Neural cell (in vitro differentiated cells): ENCODE results near the gene WBP1. TPM values are rescaled to one million over a fixed set of nuclear protein-coding genes. Genes with fewer than 3 reads are reported as not detected.

Experiments used
- H2AFZ ChIP-seq: fragments of 200-600, 300-800 bp; sonication (generic), shearing (Covaris generic); 2 replicates; pipeline ENCODE4 v1.6.0; 2014; ENCODE audit warnings: low read depth, mild to moderate bottlenecking, antibody characterized with exemption, low read length, moderate library complexity
- H3F3A ChIP-seq: fragments of 200-600 bp; shearing (Covaris generic); 2 replicates; pipeline ENCODE4 v1.6.1; 2016; ENCODE audit warnings: mild to moderate bottlenecking, moderate library complexity, mixed read lengths, antibody characterized with exemption, low read length; ENCODE audit not compliant: insufficient read depth, poor library complexity, severe bottlenecking
- H3K27ac ChIP-seq: fragments of 200-600, 300-800 bp; sonication (generic), shearing (Covaris generic); 2 replicates; pipeline ENCODE4 v1.5.1; 2014; ENCODE audit warnings: mild to moderate bottlenecking, low read length, moderate library complexity
- H3K27me3 ChIP-seq: fragments of 300-800, 200-600 bp; sonication (generic), shearing (Covaris generic); 2 replicates; pipeline ENCODE4 v1.6.0; 2014; ENCODE audit warnings: mild to moderate bottlenecking, low read depth, low read length, moderate library complexity; ENCODE audit not compliant: insufficient read depth
- H3K36me3 ChIP-seq: fragments of 300-800, 200-600 bp; sonication (generic), shearing (Covaris generic); 2 replicates; pipeline ENCODE4 v1.5.1; 2014; ENCODE audit warnings: mild to moderate bottlenecking, antibody characterized with exemption, low read length, moderate library complexity; ENCODE audit not compliant: insufficient read depth
- H3K4me2 ChIP-seq: fragments of 300-800, 200-600 bp; sonication (generic), shearing (Covaris generic); 2 replicates; pipeline ENCODE4 v1.6.0; 2014; ENCODE audit warnings: mild to moderate bottlenecking, low read length
- H3K4me3 ChIP-seq: fragments of 300-800, 200-600 bp; sonication (generic), shearing (Covaris generic); 2 replicates; pipeline ENCODE4 v1.5.1; 2014; ENCODE audit warnings: mild to moderate bottlenecking, low read length, moderate library complexity
- H3K79me2 ChIP-seq: fragments of 200-600 bp; shearing (Covaris generic); replicated peaks from 2 replicates; pipeline ENCODE4 v1.6.0; 2014; ENCODE audit warnings: mild to moderate bottlenecking, low read length, moderate library complexity; ENCODE audit not compliant: insufficient read depth
- H3K9ac ChIP-seq: fragments of 300-800, 200-600 bp; sonication (generic), shearing (Covaris generic); 2 replicates; pipeline ENCODE4 v1.6.1; 2016; ENCODE audit warnings: mild to moderate bottlenecking, low read length, mixed read lengths
- H3K9me2 ChIP-seq: fragments of 200-600 bp; shearing (Covaris generic); 2 replicates; pipeline ENCODE4 v1.6.1; 2016; ENCODE audit warnings: mild to moderate bottlenecking, low read length, mixed read lengths; ENCODE audit not compliant: insufficient read depth
- H3K9me3 ChIP-seq: fragments of 200-600, 300-800 bp; sonication (generic), shearing (Covaris generic); 2 replicates; pipeline ENCODE4 v1.6.1; 2016; ENCODE audit warnings: mild to moderate bottlenecking, mixed run types, low read length, moderate library complexity, mixed read lengths
- H4K20me1 ChIP-seq: fragments of 200-600 bp; shearing (Covaris generic); 2 replicates; pipeline ENCODE4 v1.6.1; 2016; ENCODE audit warnings: mild to moderate bottlenecking, mixed run types; ENCODE audit not compliant: insufficient read depth
- CTCF ChIP-seq: fragments of 450-650 bp; IDR thresholded peaks from 2 replicates; pipeline ENCODE4 v1.5.1; 2014; ENCODE audit warnings: antibody characterized with exemption, mild to moderate bottlenecking, moderate library complexity; ENCODE audit not compliant: poor library complexity, severe bottlenecking
- EP300 ChIP-seq: fragments of 450-650 bp; conservative IDR thresholded peaks from 2 replicates; pipeline ENCODE4 v1.6.1; 2014; ENCODE audit warnings: antibody characterized with exemption, mild to moderate bottlenecking, moderate library complexity; ENCODE audit not compliant: poor library complexity, severe bottlenecking
- EZH2 ChIP-seq: fragments of 200-600, 300-800 bp; shearing (Covaris generic), sonication (generic); IDR thresholded peaks from 2 replicates; pipeline ENCODE4 v1.6.1; 2014; ENCODE audit warnings: antibody characterized with exemption, low read length, borderline replicate concordance, mild to moderate bottlenecking; ENCODE audit not compliant: insufficient read depth, poor library complexity, severe bottlenecking
- MXI1 ChIP-seq: fragments of 450-650 bp; conservative IDR thresholded peaks from 2 replicates; pipeline ENCODE4 v1.6.1; 2014; ENCODE audit warnings: antibody characterized with exemption, mild to moderate bottlenecking; ENCODE audit not compliant: poor library complexity, severe bottlenecking
- POLR2AphosphoS5 ChIP-seq: IDR thresholded peaks from 2 replicates; pipeline ENCODE4 v1.6.1; 2012
- RAD21 ChIP-seq: fragments of 450-650 bp; conservative IDR thresholded peaks from 2 replicates; pipeline ENCODE4 v1.6.1; 2014; ENCODE audit warnings: antibody characterized with exemption, mild to moderate bottlenecking, moderate library complexity
- REST ChIP-seq: IDR thresholded peaks from 2 replicates; pipeline ENCODE4 v1.6.1; 2012; ENCODE audit warnings: borderline replicate concordance
- SMC3 ChIP-seq: fragments of 450-650 bp; conservative IDR thresholded peaks from 2 replicates; pipeline ENCODE4 v1.6.1; 2014; ENCODE audit warnings: antibody characterized with exemption, mild to moderate bottlenecking, moderate library complexity; ENCODE audit not compliant: poor library complexity
- TAF1 ChIP-seq: IDR thresholded peaks from 2 replicates; pipeline ENCODE4 v1.6.1; 2012; ENCODE audit warnings: low read depth
- polyA plus RNA-seq: library from polyadenylated mRNA; depleted of rRNA; stranded (reverse); fragments of >200 nt; gene quantifications from 2 replicates; pipeline ENCODE4 v1.2.3, GENCODE V29; 2014

Gene WBP1
- polyA plus RNA-seq, 1 donor from 2014 or later, result 220 TPM

- Histone ChIP-seq H3K4me3 (no peak overlapping the region), H3K4me2 (no peak overlapping the region), H3K9ac (no peak overlapping the region), H3K27me3 (peaks cover 6% of the 10 kb centered on the region), H2AFZ (no peak overlapping the region), H3K9me2 (no peaks in the 10 kb centered on the region), H4K20me1 (no peaks in the 10 kb centered on the region), H3K9me3 (no peaks in the 10 kb centered on the region), H3F3A (no peaks in the 10 kb centered on the region), H3K79me2 (no peaks in the 10 kb centered on the region), H3K27ac (no peak overlapping the region), H3K36me3 (no peaks in the 10 kb centered on the region)
- TF ChIP-seq SMC3, result no peak
- no peak for TF ChIP-seq REST
- no peak for TF ChIP-seq CTCF
- TF ChIP-seq POLR2AphosphoS5, result no peak
- no peak for TF ChIP-seq EP300
- no peak for TF ChIP-seq MXI1
- no peak for TF ChIP-seq RAD21
- no peak for TF ChIP-seq EZH2
- no peak for TF ChIP-seq TAF1
Observed at GRCh38 chr2:74447230-74447999, 10.8 kb upstream of the WBP1 start.

DNA sequence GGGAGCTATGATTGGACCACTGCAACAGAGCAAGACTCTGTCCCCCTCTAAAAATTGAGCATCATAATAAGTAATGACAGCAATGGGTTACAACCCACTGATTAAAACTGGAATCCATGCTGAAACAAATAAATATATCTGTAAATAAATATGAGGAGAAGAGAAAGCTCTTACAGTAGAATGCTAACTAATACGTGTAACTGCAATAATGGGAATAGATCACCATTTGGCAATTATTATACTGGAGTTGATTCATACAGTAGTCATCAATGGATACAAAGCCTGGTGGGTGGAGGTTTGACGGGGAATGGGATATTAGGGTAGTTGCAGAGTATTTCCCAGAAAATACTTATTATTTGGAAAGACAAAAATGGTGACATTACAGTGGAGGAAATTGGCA is 9.5 kb upstream of the WBP1 start:
- Histone ChIP-seq H3F3A (no peaks in the 10 kb centered on the region), H4K20me1 (no peaks in the 10 kb centered on the region), H3K36me3 (no peaks in the 10 kb centered on the region), H3K9ac (no peak overlapping the region), H3K9me2 (no peaks in the 10 kb centered on the region), H3K9me3 (no peaks in the 10 kb centered on the region), H3K4me2 (no peak overlapping the region), H3K27me3 (no peaks in the 10 kb centered on the region), H3K79me2 (no peaks in the 10 kb centered on the region), H3K27ac (no peak overlapping the region), H2AFZ (no peak overlapping the region), H3K4me3 (no peak overlapping the region)
- TF ChIP-seq EP300 (no peak), REST (no peak), TAF1 (no peak), SMC3 (no peak), RAD21 (no peak), POLR2AphosphoS5 (no peak), MXI1 (no peak), EZH2 (no peak), CTCF (no peak)
